ENCODE data around the gene MAST1.
A peak's percentile ranks its signal among the peaks of the same experiment; 100 is the strongest.
"Not testable (repeated sequence)": the region's sequence is repeated elsewhere in the genome, so short reads cannot be mapped to it uniquely, and the experiment has no call there.

The MAST1 gene

DNA sequence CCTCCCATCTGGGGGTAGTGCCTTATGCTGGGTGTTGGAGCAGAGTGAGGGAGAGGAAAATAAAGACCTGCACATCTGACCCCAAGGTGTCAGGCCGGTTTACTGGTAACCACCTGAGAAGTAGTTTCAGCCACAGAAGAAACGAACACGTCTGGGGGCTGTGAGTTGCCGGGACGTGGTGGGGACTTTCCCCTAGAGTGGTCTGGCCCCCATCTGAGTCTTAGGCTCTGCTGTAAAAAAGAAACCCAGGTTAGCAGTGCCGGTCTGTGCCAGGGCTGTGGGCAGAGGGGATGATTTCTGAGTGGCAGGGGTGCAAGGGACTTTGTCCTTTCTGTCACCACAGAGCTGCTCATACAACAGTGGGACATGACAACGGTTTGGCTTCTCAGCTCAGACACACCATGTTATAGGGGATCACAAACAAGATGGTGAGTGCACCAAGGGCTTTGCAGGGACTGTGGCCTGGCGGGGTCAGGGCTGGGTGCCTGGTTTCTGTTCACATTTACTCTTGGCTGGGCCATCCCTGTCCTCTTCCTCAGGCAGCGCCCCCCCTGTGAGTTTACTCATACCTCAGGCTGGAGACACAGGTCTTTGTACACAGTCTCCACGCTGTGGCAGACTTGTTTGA, 61.7 kb downstream of the MAST1 start:
- no peak for DNase-seq

DNA sequence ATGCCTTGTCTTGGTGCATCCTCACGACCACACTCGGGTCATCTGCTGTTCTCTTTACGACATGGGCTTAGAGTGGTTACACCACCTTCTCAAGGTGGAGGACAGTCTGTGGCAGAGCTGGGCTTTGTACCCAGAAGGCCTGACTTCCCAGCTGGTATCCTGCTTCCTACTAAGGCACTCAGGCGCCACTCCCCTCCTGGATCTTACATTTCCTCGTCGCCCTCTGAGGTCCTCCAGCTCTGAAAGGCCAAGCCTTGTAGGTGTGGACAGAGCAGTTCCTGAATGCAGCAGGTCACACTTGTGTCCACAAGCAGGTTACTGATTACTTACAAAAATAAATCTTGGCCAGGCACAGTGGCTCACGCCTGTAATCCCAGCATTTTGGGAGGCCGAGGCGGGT, 68.9 kb downstream of the MAST1 start:
- no peak for DNase-seq

DNA sequence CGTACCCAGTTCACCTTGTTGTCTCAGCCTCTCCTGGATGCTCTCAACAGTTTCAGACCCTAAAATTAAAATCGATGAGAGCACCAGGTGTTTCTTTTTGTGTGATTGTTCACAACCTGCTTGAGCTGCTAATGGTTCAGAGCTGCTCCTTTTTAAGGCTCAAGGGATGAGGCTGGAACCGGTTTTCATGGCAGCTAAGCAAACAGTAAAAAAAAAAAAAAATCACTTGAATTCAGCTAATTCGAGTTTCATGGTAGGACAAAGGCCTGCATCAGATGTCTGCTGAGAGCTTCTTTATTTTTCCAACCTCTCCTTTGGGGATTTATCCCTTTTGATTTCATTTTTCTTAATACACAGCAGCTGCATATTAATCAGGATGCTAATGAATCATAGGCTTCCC, 74.3 kb downstream of the MAST1 start:
- DNase-seq, result peak; percentile 97

DNA sequence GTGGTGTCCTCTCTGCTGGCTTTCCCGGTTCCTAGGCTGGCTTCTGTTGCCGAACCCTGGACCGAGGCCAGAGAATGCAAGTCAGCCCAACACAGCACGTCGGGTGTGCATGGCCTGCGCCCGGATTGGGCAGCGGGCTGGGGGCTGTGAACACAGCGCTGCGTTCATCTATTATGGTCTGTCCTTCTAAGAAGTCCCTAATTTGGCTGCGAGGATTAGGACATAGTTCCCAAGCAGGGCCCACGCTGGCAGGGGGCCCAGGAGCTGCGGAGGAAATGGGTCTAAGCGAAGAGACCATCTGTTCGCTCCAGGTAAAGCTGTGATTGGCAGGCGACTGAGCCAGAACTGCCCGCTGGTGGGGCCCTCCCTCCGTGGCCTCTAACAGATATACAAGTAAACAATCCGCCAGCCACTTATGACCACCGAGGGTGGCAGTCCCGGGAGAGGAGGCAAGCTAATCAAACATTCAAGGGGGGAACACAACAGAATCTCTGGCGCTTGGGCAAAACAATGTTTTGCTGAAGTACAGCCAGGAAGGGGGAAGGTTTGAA, 74.8 kb downstream of the MAST1 start:
- peak; percentile 100 for DNase-seq

GRCh38 chr19:12913851-12914690, 75.8 kb downstream of the MAST1 start:
- DNase-seq, result peak; percentile 60

- DNase-seq, result not testable (repeated sequence)
Measured at GRCh38 chr19:12915860-12916259, 77.5 kb downstream of the MAST1 start.

DNA sequence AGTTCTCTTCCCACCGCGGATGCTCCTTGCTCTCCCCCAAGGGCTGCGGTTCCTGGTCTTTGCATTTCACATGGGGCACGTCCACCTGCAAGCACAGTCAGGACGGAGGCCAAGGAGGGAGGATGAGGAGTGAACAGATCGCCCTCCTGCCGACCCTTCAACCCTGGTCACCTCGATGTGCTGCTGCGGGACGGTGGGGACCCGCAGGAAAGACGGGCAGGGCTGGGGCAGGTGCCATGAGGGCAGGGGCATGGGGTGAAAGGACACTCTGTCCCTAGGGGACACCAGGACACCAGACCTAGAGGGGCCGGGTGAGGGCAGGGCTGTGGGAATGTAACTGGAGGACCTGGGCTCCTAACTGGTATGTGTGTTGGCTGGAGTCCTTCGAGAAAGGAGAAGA, 79.9 kb downstream of the MAST1 start:
- no peak for DNase-seq

GRCh38 chr19:12921047-12921446, 82.7 kb downstream of the MAST1 start:
- DNase-seq, result no peak

DNA sequence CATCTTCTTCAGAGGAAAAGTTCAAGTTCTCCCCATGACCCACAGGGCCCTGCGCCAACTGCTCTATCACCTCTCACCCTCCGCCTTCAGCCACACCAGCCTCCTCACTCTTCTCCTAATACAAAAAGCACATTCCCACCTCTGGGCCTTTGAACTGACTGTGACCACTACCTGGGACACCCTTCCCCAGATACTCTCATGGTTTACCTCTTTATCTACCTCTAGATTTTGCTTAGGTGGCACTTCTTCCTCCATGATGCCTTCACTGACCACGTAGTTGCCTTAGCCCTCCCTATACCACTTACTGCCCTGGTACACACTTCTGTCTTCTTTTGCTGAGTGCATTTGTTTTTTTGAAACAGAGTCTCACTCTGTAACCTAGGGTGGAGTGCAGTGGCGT, 84.6 kb downstream of the MAST1 start:
- DNase-seq, result no peak
